Brain microvascular endothelial cell (primary cell): Measurements from ENCODE around the gene ZNF526.

ENCODE experiments used
- DNase-seq: peaks from one replicate; pipeline ENCODE4 v3.0.0-alpha.2; 2020
- H3K27ac ChIP-seq: fragments of 250-450 bp; sonication (Bioruptor Pico); 2 replicates; pipeline ENCODE4 v1.5.1; 2020; ENCODE audit warnings: mild to moderate bottlenecking, moderate library complexity
- H3K27me3 ChIP-seq: fragments of 250-450 bp; sonication (Bioruptor Pico); replicated peaks from 2 replicates; pipeline ENCODE4 v1.5.1; 2020; ENCODE audit warnings: mild to moderate bottlenecking
- H3K36me3 ChIP-seq: fragments of 250-450 bp; sonication (Bioruptor Pico); replicated peaks from 2 replicates; pipeline ENCODE4 v1.5.1; 2020; ENCODE audit warnings: mild to moderate bottlenecking
- H3K4me3 ChIP-seq: 2 replicates; pipeline ENCODE4 v1.5.1; 2011; ENCODE audit warnings: low read depth, mild to moderate bottlenecking, control low read depth, low read length, moderate library complexity
- CTCF ChIP-seq: IDR thresholded peaks from 2 replicates; pipeline ENCODE4 v1.5.1; 2011; ENCODE audit warnings: low read depth, mild to moderate bottlenecking, moderate library complexity, low read length, control low read depth, inconsistent platforms; ENCODE audit errors: missing control alignments
- in situ Hi-C: cut with HindIII; loops from 2 replicates; pipeline ENCODE4 v1.10.0; 2017; ENCODE audit warnings: low sequenced_read_pairs, low pct_ligation_motif_present

Gene ZNF526, protein sequence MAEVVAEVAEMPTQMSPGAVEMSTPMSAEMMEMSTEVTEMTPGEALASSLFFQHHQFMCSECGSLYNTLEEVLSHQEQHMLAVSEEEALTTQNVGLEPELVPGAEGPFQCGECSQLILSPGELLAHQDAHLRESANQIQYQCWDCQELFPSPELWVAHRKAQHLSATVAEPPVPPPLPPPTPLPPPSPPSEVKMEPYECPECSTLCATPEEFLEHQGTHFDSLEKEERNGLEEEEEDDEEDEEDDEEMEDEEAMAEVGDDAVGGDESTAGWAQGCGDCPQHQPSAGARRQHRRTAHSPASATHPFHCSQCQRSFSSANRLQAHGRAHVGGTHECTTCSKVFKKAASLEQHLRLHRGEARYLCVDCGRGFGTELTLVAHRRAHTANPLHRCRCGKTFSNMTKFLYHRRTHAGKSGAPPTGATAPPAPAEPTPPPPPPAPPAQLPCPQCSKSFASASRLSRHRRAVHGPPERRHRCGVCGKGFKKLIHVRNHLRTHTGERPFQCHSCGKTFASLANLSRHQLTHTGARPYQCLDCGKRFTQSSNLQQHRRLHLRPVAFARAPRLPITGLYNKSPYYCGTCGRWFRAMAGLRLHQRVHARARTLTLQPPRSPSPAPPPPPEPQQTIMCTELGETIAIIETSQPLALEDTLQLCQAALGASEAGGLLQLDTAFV

GRCh38 chr19:42219812-42220750, at the start of gene ZNF526:
Gene ZNF526 (plus strand): TSS chr19:42220312. CDS start chr19:42224404, 4,092 bp downstream.
- Histone ChIP-seq H3K4me3 (peak within 1 kb of the TSS; percentile 97), H3K27ac (peak within 1 kb of the TSS; percentile 74), H3K27me3 (no peaks in the 10 kb centered on the region), H3K36me3 (peaks cover 13% of the 10 kb centered on the region)
- TF ChIP-seq CTCF = no peak
- DNase-seq = peak; percentile 96
- in situ Hi-C loops = no loop called here

DNA sequence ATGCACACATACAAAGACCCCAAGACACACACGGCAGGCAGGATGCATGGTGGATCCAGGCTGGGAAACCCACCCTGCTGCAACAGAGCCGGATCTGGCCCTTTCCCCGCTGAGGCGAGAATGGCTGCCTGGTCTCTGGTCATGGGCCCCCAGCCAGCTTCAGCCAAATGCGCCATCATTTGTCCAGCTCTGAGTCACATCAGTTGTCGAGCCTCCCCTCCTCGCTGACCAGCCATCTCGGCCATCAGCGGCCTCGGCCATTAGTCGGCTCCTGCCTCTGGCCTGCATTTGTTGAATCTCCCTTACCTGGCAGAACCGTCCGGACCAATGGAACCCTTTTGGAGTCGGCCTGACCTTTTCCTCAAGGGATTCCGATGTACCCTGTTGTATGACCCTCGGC, 49.4 kb upstream of the ZNF526 start:
- Histone ChIP-seq H3K27me3 (peaks cover 7% of the 10 kb centered on the region), H3K4me3 (no peak overlapping the region), H3K27ac (no peak overlapping the region), H3K36me3 (no peaks in the 10 kb centered on the region)
- no peak for DNase-seq
- TF ChIP-seq CTCF = no peak
- in situ Hi-C loops = no loop called here

DNA sequence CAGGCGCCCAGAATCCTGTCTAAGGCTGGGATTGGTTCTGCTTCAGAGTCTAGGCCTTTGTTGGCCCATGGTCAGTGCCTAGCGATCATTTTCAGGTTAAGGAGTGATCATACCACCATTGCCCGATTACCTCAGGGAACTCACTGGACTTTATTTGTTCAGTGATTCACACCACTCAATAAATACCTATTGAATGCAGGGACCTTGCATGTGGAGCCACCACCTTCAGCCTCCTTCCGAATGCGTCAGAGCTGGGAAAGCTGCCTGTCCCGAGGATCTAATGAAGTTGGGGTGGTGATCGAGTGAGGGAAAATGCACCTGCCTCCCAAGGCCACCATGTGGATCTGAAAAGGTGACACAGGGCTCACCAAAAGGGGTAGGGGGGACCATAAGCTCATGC, 47.9 kb upstream of the ZNF526 start:
- no peak for TF ChIP-seq CTCF
- in situ Hi-C loops = no loop called here
- H3K4me3 ChIP-seq = no peak overlapping the region
- no peak overlapping the region for H3K27ac ChIP-seq
- peaks cover 9% of the 10 kb centered on the region for H3K27me3 ChIP-seq
- H3K36me3 ChIP-seq = no peaks in the 10 kb centered on the region
- no peak for DNase-seq

DNA sequence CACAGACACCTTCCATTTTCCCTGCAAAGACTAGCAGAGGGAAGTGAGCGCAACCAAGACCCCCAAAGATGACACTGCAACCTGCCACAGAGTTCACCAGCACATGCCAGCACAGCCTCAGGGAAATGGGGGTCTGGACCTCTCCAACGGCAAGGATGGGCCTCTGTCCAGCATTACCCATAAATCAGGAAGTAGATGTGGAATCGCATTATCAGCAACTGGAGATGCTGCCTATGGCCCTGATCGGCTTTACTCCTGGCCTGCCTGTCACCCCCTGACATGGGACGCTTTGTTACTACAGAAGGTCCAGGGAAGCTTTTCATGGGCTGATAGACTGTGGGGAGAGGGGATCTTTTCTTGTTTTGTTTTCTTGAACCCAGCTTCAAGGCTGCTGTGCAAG, 46.4 kb upstream of the ZNF526 start:
- H3K27me3 ChIP-seq = peaks cover 23% of the 10 kb centered on the region
- H3K4me3 ChIP-seq = no peak overlapping the region
- no peak for DNase-seq
- H3K27ac ChIP-seq = no peak overlapping the region
- in situ Hi-C loops = no loop called here
- no peak for TF ChIP-seq CTCF
- H3K36me3 ChIP-seq = no peaks in the 10 kb centered on the region

GRCh38 chr19:42174188-42174587, 45.9 kb upstream of the ZNF526 start:
- no peak overlapping the region for H3K27ac ChIP-seq
- no peak for DNase-seq
- peaks cover 28% of the 10 kb centered on the region for H3K27me3 ChIP-seq
- no peak overlapping the region for H3K4me3 ChIP-seq
- in situ Hi-C loops = no loop called here
- H3K36me3 ChIP-seq = no peaks in the 10 kb centered on the region
- no peak for TF ChIP-seq CTCF
